ENCODE measurements around the gene FAM209B. TPM values are rescaled to one million over a fixed set of nuclear protein-coding genes. Genes with fewer than 3 reads are reported as not detected.
"Not testable (repeated sequence)": the region's sequence is repeated elsewhere in the genome, so short reads cannot be mapped to it uniquely, and the experiment has no call there.

Gene FAM209B
- total RNA-seq, 1 donor from 2014 or later = not detected

GRCh38 chr20:56537997-56538396 is 5.0 kb downstream of the FAM209B start:
- DNase-seq (ENCODE audit: low read depth in 2 of 2) = no peak

DNA sequence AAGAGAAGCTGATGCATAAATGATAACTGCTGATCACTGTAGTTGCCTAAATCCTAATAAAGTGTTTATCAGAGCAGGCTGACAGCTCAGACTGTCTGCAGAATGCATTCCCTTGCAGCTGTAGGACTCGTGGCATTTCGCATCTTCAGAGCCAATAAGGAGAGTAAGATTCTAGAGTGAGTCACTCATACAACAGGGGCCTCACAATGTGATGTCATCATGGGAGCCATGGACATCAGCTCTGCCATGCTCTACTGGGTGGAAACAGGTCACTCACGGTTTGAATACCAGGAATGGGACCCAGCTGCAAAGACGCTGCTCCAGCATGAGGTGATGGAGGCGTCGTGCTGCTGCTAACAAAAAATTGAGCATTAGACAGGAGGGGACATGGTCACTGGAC is 7.4 kb downstream of the FAM209B start:
- no peak for DNase-seq (ENCODE audit: low read depth in 2 of 2)

DNA sequence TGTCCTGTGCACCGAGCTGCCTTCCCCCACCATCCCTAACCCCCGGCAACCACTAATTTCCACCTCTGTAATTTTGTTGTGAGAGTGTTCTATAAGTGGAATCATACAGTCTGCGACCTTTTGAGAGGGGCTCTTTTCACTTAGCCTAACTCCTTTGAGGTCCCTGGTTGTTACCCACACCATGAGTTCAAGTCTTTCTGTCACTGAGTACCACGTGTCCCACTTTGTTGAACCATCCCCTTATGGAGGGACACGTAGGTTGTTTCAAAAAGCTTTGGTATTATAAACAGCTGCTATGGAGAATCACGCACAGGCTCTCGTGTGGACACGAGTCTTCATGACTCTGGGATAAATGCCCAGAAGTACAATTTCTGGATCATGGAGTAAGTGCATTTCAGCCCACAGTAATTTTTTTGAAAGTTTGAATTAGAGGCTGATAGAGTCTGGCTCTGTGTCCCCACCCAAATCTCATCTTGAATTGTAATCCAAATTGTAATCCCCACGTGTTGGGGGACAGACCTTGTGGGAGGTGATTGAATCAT is 9.5 kb downstream of the FAM209B start:
- no peak for DNase-seq (ENCODE audit: low read depth in 2 of 2)

GRCh38 chr20:56551571-56551970 is 18.5 kb downstream of the FAM209B start:
- DNase-seq (ENCODE audit: low read depth in 2 of 2) = no peak

DNA sequence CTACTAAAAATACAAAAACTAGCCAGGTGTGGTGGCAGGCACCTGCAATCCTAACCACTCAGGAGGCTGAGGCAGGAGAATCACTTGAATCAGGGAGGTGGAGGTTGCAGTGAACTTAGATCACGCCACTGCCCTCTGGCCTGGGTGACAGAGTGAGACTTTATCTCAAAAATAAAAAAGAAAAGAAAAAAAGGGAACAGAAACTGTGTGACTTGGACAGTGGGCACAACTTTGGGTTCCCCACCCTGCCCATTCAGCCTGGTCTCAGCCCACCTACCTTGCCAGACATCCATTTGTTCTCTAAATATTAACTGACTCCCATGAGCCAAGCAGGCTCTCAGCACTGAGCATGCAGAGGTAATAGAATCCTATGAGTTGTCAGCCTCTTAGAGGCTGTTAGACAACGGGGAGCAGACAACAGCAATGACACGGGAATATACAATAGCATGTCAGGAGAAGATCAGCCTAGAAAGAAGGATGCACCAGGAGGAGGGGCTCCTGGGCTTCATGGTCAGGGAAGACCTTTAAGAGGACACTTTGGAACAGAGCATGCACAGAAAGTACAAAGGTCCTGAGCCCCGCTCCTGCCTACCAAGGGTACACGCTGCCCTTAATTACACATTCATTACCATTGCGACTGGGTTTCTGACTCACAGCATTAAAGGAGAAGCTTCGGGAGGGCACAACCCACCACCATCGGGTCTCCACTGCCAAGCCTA is 20.0 kb downstream of the FAM209B start:
- DNase-seq (ENCODE audit: low read depth in 2 of 2) = no peak

DNA sequence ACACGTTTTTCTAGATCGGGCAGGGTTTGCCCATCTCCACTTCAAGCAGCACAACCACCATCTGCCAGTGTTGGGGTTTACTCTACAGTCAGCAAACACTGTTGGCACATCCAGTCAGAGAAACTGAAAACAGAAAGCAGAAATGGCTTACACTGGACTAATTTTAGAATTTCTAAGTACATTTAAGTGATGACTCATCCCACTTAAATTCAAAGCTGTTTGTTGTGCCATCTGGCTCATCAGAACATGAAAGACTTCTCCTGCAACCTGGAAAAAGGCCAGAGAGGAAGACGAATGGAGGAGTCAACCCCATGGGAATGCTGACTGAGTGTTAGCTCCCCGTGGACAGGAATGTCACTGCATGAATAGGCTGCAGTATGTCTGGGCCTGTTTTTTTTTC is 21.8 kb downstream of the FAM209B start:
- peak; percentile 67 to 91 for DNase-seq (ENCODE audit: low read depth in 2 of 2)

DNA sequence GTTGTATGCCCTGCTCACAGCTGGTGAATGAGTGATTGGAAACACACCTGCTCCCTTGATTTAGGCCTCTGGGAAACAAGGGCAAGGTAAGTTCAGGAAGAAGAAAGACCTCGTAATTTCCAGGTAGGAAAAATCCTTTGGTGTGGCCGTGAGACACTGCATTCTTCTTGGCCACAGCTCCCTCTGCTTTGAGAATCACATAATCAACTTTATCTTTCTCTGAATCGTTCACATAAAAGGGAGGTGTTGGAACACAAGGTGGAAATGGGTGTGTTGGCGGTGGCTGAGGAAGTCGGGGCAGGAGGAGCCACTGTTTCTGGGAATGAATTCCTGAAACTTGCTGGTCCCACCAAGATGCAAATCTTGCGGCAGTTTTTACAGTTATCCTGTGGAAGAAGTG is 25.9 kb downstream of the FAM209B start:
- no peak for DNase-seq (ENCODE audit: low read depth in 2 of 2)

- not testable (repeated sequence) for DNase-seq (ENCODE audit: low read depth in 2 of 2)
These were observed 31.5 kb downstream of the FAM209B start for GRCh38 chr20:56564526-56564925.

GRCh38 chr20:56565511-56565910 is 32.5 kb downstream of the FAM209B start:
- DNase-seq (ENCODE audit: low read depth in 2 of 2) = no peak

DNA sequence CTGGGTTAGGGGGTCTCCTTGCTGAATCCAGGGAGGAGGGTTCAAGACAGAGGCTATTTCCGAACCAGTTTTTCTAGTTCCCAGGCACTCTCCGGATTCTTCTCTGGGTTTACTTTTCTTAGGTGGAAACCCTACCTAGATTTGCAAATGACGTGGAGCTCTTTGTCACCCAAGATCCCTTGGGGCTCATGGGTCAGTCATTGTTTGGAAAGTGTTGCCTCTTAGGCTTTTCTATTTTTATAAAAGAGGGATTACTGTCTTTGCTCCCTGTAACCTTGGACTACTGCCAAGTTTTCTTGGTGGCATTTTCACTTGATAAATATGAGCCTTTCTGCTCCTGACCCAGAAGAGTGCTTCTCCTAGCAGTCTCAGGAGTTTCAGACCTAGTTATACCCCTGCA is 33.6 kb downstream of the FAM209B start:
- no peak for DNase-seq (ENCODE audit: low read depth in 2 of 2)

GRCh38 chr20:56570832-56571231 is 37.8 kb downstream of the FAM209B start:
- DNase-seq (ENCODE audit: low read depth in 2 of 2) = no peak

- DNase-seq (ENCODE audit: low read depth in 2 of 2) = no peak
These were observed 39.1 kb downstream of the FAM209B start for GRCh38 chr20:56572172-56572571.

GRCh38 chr20:56573986-56574385 is 40.9 kb downstream of the FAM209B start:
- DNase-seq (ENCODE audit: low read depth in 2 of 2) = no peak

DNA sequence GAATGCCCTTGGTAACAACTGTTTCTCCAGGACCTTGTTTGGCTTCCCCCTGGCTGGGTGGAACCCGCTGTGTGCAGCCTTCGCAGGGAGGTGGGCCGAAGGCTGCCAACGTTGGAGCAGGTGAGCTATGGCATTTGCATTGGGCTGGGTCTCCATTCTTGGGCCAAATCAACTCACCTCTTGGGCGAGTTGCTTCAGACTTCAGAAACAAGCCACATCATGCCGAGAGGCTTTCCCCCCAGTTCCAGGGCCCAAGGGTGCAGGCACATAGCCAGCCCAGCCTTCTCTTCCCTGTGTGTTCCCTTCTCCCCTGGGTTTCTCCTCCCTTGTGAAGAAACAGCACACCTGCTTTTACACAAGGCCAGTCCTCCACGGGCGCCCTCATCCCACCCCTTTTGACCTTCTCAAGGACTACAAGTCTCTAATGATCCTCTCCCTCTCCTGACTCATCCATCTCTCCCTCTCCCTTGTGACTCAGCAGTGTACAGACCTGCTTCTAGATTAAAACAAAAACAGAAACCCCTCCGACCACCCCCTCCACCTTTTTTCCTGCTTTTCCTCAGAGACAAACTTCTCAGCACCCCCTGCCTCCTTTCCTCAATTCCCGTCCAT is 41.6 kb downstream of the FAM209B start:
- DNase-seq (ENCODE audit: low read depth in 2 of 2) = no peak

GRCh38 chr20:56575157-56575556 is 42.1 kb downstream of the FAM209B start:
- no peak for DNase-seq (ENCODE audit: low read depth in 2 of 2)

DNA sequence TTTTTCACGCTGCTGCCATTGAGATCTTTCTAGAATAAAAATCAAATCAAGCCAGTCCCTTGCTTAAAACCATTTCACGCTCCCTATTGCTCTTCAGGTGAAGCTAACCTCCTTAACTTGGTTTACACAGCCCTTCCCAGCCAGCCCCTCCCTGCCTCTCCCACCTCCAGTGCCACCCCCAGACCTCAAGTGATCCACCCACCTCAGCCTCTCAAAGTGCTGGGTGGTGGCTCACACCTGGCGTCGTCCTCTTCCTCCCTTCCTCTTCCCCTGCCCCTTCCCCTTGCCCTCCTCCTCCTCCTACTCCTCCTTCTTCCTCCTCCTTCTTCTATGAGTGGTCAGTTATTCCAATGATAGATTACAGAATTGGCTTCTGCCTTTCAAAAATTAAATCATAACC is 42.9 kb downstream of the FAM209B start:
- DNase-seq (ENCODE audit: low read depth in 2 of 2) = no peak

GRCh38 chr20:56579301-56579710 is 46.3 kb downstream of the FAM209B start:
- DNase-seq (ENCODE audit: low read depth in 2 of 2) = no peak

DNA sequence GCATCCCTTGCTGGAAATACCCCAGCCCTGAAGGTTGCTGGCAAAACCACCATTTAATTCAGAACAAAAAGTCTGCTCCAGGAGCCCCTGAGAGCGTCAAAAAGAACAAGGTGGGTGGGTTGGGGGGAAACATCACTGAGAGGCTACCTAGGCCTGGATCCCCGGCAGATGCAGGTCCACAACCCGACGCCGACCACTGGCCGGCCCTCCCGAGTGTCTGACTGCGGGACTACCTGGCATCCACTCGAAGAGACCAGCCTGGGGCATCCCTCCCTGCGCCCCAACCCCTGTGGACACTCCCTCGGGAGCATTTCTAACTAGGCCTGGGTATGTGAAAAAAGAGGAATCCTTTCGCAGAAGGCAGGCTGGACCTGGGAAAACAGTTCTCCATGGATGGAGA is 47.2 kb downstream of the FAM209B start:
- no peak for DNase-seq (ENCODE audit: low read depth in 2 of 2)

DNA sequence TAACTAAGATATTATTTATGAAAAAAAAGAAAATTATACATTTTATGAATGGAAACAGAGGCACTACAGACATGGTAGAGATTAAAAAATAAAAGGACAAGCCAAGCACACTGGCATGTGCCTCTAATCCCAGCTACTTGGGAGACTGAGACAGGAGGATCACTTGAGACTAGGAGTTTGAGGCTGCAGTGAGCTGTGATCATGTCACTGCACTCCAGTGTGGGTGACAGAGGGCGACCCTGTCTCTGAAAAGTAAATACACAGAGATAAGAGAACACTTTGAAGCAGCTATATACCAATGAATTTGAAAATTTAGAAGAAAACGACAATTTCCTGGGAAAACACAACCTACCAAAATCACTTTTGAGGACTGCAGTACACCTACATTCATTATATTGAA is 48.7 kb downstream of the FAM209B start:
- DNase-seq (ENCODE audit: low read depth in 2 of 2) = no peak

GRCh38 chr20:56582542-56582941 is 49.5 kb downstream of the FAM209B start:
- DNase-seq (ENCODE audit: low read depth in 2 of 2) = no peak

DNA sequence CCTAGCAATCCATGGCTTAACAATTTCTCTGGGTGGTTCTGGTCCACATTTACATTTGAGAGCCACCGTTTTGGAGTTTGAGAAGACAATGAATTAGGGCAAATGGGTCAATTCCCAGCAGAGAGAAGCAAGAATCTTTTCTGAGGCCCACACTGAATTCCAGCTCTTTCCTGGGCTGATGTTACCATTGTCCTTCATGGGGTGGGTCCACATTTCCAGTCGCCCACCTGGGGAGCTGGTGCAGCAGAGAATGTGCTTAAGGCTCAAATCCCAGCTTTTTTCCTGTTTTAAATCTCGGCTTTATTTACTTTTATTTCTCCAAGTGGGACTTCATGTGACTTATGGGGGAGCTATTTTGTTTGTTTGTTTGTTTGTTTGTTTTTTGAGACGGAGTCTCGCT is 51.9 kb downstream of the FAM209B start:
- no peak for DNase-seq (ENCODE audit: low read depth in 2 of 2)
